GM18502 (cell line): Measurements from ENCODE around the gene IRF4.

Source experiments
- ATAC-seq: cut with Tn5 transposase; IDR thresholded peaks from one replicate; pipeline ENCODE4 v1.9.1; 2021; ENCODE audit warnings: mild to moderate bottlenecking; ENCODE audit not compliant: unreplicated experiment, poor library complexity

The IRF4 gene

GRCh38 chr6:352896-353470, 38.6 kb upstream of the IRF4 start:
- ATAC-seq = no peak

DNA sequence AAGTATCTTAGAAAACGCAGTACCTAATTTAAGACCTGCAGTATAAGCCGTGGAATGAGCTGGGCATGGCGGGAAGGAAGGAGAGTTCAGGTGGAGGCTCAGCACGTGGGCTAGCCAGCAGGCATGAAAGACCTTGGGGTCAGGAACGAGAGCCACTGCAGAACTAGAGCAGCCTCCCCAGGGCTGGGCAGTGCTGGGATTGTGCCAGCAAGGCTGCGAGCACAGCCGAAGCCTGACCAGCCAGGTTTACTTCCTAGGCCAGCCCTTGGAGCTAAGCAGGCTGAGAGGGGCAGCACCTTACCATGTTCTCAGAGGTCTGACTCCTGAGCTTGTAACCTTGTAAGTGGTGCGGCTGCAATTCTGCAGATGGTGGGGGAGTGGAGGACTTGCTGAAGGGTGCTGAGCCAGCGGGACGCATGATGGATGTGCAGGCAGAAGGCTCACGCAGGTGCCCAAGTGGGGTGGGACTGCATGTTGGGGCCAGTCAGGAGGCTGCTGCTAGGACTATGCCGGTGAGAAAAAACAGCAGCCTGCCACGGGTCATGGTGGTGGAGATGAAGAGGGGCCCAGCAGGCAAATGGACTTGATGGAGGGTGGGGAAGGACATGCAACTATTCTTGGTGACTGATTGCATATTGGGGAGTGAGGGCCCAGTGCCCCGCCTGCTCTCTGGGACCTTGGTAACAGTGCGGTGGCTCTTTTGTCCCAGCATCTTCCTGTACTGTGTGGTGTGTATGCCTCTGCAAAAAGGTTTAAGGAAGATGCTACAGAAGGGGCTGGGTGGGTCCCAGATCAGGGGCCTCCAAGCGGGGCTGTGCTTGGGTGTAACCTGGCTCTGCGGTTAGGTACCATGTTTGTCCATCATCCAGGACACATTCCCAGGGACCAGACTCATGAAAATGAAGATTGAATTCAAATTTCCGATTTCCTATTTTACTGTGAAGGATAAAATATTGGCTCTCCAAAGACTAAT, 37.6 kb upstream of the IRF4 start:
- no peak for ATAC-seq

DNA sequence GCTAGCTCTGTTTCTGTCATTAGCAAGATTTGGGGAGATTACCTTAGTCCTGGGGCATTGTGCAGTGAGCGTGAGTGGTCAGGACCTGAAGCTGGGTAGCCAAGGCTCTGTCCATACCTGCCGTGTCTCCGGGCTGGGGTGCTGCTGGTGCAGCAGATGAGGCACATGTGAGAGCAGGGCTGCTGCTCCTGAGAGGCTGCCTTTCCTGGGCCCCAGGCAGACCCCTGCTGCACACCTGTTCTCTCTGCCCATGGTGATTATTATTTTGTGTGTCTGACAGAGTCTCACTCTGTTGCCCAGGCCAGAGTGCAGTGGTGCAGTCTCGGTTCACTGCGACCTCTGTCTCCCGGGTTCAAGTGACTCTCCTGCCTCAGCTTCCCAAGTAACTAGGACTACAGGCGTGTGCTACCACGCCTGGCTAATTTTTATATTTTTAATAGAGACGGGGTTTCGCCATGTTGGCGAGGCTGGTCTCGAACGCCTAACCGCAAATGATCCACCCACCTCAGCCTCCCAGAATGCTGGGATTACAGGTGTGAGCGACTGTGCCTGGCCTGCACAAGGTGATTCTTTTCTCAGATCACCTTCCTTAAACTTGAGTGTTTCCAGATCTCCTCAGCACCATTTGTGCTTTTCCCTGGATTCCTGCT, 36.8 kb upstream of the IRF4 start:
- ATAC-seq = no peak

GRCh38 chr6:355373-356208, 36.0 kb upstream of the IRF4 start:
- ATAC-seq = peak; percentile 35

- ATAC-seq = peak; percentile 55
Measured at GRCh38 chr6:356828-357251, 34.7 kb upstream of the IRF4 start.

DNA sequence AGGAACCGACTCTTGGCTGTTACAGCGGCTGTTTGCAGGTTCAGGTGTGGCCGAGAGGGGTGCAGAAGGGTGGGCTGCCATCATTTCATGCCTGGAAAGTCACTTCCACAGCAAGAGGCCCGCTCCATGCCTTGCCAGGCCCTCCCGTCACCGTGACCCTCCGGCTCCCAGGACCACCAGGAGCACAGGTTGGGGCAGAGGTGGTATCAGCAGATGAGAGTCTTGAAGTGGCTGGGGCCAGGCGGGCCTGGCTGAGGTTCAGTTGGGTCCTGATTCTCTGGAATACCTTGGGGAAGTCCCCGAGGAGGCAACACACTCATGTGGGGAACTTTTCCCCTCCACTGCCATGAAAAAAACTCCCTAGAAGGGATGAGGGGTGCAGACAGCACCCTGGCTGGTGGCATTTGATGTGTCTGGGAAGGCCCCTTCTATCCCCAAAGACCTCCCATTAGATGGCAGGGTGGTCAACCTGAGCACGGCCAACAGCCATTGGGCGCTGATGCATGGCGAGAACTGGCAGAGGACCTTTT, 34.2 kb upstream of the IRF4 start:
- ATAC-seq = peak; percentile 4

- no peak for ATAC-seq
Measured at GRCh38 chr6:357791-358341, 33.7 kb upstream of the IRF4 start.

DNA sequence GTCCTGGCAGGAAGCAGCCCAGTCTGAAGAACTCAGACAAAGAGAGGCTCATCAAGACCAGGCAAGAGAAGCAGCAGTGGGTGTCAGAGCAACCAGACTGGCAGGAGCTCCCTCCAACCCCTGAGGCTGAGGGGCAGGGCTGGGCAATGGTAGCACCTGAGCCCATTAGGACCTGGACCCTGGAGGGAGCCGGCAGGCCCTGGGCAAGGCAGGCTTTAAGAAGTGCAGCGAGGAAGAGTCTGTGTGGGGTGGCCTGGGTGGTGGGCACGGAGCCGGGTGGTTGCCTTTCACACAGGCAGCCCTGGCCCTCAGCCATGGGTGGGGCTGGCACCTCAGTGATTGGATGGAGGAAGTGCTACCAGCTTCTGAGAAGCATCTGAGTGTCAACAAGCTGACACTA, 33.1 kb upstream of the IRF4 start:
- ATAC-seq = no peak

- ATAC-seq = no peak
Measured at GRCh38 chr6:358847-359246, 32.7 kb upstream of the IRF4 start.

DNA sequence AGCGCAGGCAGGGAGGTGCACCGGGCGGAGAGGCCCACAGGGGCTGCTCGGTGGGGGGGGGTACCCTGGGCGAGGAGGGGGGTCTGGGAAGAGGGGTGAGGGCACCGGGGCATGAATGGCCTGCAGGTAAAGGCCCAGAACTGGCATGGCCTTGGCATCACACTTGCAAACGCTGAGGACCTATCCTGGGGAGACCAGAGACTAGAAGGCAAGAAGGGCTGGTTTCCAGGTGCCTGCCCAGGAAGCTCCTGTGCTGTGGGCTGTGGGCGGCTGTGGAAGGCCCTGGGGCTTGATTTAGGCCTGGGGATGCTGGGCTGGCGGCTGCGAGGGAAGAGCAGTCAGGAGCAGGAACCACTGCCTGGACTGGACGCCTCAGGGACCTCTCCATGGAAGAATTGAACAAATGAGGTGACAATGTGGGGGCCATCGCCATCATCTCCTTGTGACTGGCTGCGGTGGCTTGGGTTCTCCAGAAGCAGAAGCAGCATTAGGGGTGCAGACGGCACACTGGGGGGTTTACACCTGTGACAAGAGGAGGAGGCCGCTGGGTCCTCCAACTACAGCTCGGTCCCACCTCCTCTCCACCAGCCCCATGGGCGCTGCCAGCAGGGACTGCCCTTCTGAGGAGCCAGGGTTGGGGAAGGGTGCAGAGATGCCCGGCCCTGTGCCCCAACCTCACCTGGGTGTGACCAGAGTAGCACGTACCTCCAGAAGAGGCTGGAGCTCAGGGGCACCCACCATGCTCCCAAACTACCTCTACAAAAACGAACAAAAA, 32.1 kb upstream of the IRF4 start:
- ATAC-seq = no peak

GRCh38 chr6:360349-360748, 31.2 kb upstream of the IRF4 start:
- ATAC-seq = no peak

GRCh38 chr6:360764-361373, 30.7 kb upstream of the IRF4 start:
- ATAC-seq = no peak

DNA sequence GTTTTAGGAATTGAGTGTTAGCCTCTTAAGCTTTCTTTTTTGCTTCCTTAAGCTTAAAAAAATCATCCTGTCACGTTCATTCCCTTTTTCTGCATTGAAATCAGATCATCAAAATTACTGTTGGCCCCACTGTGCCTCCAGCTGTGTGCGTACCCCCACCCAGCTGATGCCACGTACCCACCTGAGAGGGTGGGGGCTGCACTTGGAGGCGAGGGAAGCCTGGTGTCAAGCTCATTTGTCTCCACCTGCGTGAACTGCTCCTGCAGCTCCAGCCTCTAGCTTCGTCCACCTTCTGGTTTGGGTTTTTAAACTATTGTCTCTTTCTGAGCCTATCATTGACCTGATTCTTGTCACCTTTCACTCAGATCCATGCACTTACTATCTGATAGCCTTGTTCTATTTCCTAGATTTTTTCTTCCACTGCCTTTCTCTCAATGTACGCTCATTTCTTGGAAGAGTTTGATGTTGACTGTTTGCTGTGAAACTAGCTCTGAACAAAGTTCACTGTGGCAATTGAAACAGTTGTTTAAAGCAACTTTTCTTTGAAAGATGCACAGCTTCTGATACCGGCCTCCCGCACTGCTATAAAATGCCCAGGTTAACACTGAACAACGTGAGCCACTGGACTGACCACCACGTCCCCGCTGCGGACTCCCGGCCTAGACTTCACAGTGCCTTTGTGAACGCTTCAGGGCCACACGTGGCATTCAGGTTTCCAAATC, 30.0 kb upstream of the IRF4 start:
- ATAC-seq = no peak

GRCh38 chr6:362231-362923, 29.2 kb upstream of the IRF4 start:
- ATAC-seq = no peak

DNA sequence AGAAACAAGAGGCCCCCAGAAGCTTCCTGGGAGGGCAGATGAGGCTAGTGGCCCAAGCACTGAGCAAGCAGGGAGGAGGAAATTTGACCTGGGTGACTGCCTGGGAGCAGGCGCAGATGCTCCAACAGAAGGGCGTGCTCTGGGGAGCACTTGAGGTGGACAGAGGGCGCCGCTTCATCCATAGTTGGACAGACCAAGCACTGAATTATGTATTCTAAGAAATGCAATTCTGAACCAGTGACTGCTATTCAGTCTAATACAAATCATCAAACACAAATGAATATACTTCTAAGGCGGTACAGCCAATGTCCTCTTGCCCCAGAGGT, 28.7 kb upstream of the IRF4 start:
- ATAC-seq = no peak

DNA sequence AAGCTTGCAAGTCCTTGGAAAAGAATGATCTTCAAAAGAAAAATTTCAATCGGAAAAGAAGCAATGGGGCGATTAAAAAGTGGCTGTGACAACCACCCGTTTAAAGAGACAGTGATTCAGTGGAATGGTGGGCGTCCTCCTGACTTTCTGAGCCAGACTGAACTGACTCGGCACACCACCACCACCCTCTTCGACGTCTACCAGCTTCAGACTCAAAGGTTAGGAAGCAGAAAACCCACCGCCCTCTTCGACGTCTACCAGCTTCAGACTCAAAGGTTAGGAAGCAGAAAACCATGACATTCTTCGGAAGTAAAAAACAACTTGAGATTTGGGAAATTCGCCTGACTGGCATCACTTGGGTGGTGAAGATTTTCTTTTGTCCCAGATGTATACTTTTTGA, 28.3 kb upstream of the IRF4 start:
- ATAC-seq = no peak

- ATAC-seq = no peak
Measured at GRCh38 chr6:363909-364308, 27.6 kb upstream of the IRF4 start.
